ENCODE measurements around the gene SCG2. TPM values are rescaled to one million over a fixed set of nuclear protein-coding genes. Genes with fewer than 3 reads are reported as not detected.

The SCG2 gene
- total RNA-seq, 2 experiments from 2014 or later = not detected

GRCh38 chr2:223642506-223642905, 40.3 kb upstream of the SCG2 start:
- CTCF ChIA-PET = interaction anchor here (0.5 kb wide), 1 partner anchor 77 kb away, joined by 3 read pairs; no protein-coding TSS in a partner anchor
- Mint-ChIP-seq H3K27me3 (peaks cover 17% of the 10 kb centered on the region), H3K36me3 (ENCODE audit: low read depth) (no peaks in the 10 kb centered on the region), H3K4me1 (ENCODE audit: low read depth) (no peaks in the 10 kb centered on the region), H3K4me3 (no peak overlapping the region), H3K9me3 (peaks cover 3% of the 10 kb centered on the region), H3K27ac (no peak overlapping the region)
- peaks cover 0 to 2% of the 10 kb centered on the region in 2 experiments for H3K27me3 ChIP-seq (ENCODE audit: control insufficient read depth in 1 of 2, insufficient read depth in 2 of 2, low read length in 2 of 2)
- POLR2A ChIA-PET = no interaction called here
- intact Hi-C loops (cut with DNase I, micrococcal nuclease) = no loop called here
- H3K4me1 ChIP-seq (ENCODE audit: insufficient read depth, low read length) = no peaks in the 10 kb centered on the region
- DNase-seq (no peak), ATAC-seq (ENCODE audit: poor library complexity) (no peak)
- no peak overlapping the region for H3K27ac ChIP-seq (ENCODE audit: low read depth in 1 of 2, low read length in 2 of 2)
- no peaks in the 10 kb centered on the region for H3K36me3 ChIP-seq (ENCODE audit: insufficient read depth, low read length)
- TF ChIP-seq, protein P1, sequence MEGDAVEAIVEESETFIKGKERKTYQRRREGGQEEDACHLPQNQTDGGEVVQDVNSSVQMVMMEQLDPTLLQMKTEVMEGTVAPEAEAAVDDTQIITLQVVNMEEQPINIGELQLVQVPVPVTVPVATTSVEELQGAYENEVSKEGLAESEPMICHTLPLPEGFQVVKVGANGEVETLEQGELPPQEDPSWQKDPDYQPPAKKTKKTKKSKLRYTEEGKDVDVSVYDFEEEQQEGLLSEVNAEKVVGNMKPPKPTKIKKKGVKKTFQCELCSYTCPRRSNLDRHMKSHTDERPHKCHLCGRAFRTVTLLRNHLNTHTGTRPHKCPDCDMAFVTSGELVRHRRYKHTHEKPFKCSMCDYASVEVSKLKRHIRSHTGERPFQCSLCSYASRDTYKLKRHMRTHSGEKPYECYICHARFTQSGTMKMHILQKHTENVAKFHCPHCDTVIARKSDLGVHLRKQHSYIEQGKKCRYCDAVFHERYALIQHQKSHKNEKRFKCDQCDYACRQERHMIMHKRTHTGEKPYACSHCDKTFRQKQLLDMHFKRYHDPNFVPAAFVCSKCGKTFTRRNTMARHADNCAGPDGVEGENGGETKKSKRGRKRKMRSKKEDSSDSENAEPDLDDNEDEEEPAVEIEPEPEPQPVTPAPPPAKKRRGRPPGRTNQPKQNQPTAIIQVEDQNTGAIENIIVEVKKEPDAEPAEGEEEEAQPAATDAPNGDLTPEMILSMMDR (IDR thresholded peaks at IDR 0.05) = no peak
- no peak overlapping the region for H3K4me3 ChIP-seq (ENCODE audit: low read length)
- H3K9me3 ChIP-seq (ENCODE audit: control insufficient read depth in 1 of 2, insufficient read depth in 1 of 2, low read length in 2 of 2) = no peaks in the 10 kb centered on the region

DNA sequence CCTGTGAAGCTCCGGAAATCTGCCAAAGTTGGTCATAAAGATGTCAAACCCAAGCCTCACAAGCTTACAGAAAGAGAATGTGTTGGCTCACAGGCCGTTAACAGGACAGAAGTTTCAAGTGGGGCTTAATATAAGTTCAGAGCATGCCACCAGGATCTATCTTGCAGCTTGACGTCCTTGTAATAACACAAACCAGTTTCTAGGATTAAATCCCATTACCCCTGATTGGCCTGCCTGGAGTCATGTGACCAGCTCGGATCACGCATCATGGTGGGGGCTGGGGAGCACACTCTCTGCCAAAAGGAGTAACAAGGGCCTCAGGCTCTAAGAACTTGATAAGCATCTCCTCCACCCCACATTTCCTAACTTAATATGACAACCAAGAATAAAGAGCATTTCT, 38.9 kb upstream of the SCG2 start:
- no peak overlapping the region for H3K27ac ChIP-seq (ENCODE audit: low read depth in 1 of 2, low read length in 2 of 2)
- Mint-ChIP-seq H3K9me3 (peaks cover 3% of the 10 kb centered on the region), H3K36me3 (ENCODE audit: low read depth) (no peaks in the 10 kb centered on the region), H3K27me3 (peaks cover 6% of the 10 kb centered on the region), H3K4me3 (no peak overlapping the region), H3K27ac (no peak overlapping the region), H3K4me1 (ENCODE audit: low read depth) (no peaks in the 10 kb centered on the region)
- ATAC-seq (ENCODE audit: poor library complexity) (no peak), DNase-seq (no peak)
- TF ChIP-seq, protein P1 (IDR thresholded peaks at IDR 0.05) = no peak
- intact Hi-C loops (cut with DNase I, micrococcal nuclease) = no loop called here
- H3K4me3 ChIP-seq (ENCODE audit: low read length) = no peak overlapping the region
- H3K27me3 ChIP-seq (ENCODE audit: control insufficient read depth in 1 of 2, insufficient read depth in 2 of 2, low read length in 2 of 2) = peaks cover 0 to 2% of the 10 kb centered on the region in 2 experiments
- POLR2A ChIA-PET = no interaction called here
- H3K4me1 ChIP-seq (ENCODE audit: insufficient read depth, low read length) = no peaks in the 10 kb centered on the region
- H3K36me3 ChIP-seq (ENCODE audit: insufficient read depth, low read length) = no peaks in the 10 kb centered on the region
- H3K9me3 ChIP-seq (ENCODE audit: control insufficient read depth in 1 of 2, insufficient read depth in 1 of 2, low read length in 2 of 2) = no peaks in the 10 kb centered on the region
- CTCF ChIA-PET = no interaction called here

- H3K4me3 Mint-ChIP-seq = no peak overlapping the region
- no peaks in the 10 kb centered on the region for H3K4me1 Mint-ChIP-seq (ENCODE audit: low read depth)
- peaks cover 13% of the 10 kb centered on the region for H3K27me3 Mint-ChIP-seq
- H3K27ac Mint-ChIP-seq = no peak overlapping the region
- no peaks in the 10 kb centered on the region for H3K36me3 Mint-ChIP-seq (ENCODE audit: low read depth)
- Histone ChIP-seq H3K9me3 (ENCODE audit: control insufficient read depth in 1 of 2, insufficient read depth in 1 of 2, low read length in 2 of 2) (peaks cover 0 to 6% of the 10 kb centered on the region in 2 experiments), H3K36me3 (ENCODE audit: insufficient read depth, low read length) (no peaks in the 10 kb centered on the region), H3K27ac (ENCODE audit: low read depth in 1 of 2, low read length in 2 of 2) (no peak overlapping the region), H3K4me3 (ENCODE audit: low read length) (no peak overlapping the region), H3K27me3 (ENCODE audit: control insufficient read depth in 1 of 2, insufficient read depth in 2 of 2, low read length in 2 of 2) (no peaks in the 10 kb centered on the region), H3K4me1 (ENCODE audit: insufficient read depth, low read length) (no peaks in the 10 kb centered on the region)
- H3K9me3 Mint-ChIP-seq = peaks cover 4% of the 10 kb centered on the region
- CTCF ChIA-PET = no interaction called here
- no peak for ATAC-seq (ENCODE audit: poor library complexity)
- TF ChIP-seq, protein P1 (IDR thresholded peaks at IDR 0.05) = no peak
- DNase-seq = no peak
- POLR2A ChIA-PET = no interaction called here
- intact Hi-C loops (cut with DNase I, micrococcal nuclease) = no loop called here
These were observed 32.9 kb upstream of the SCG2 start for GRCh38 chr2:223635080-223635479.

All from CD4-positive, alpha-beta T cell (primary cell).